ENCODE results near the gene SRRM3.

- TF ChIP-seq CTCF (IDR thresholded peaks at IDR 0.05; ENCODE audit: low read depth, low read length), result no peak
- no peak for TF ChIP-seq MAX (IDR thresholded peaks at IDR 0.05; ENCODE audit: low read depth, low read length)
These were observed 12.4 kb upstream of the SRRM3 start for GRCh38 chr7:76189276-76189675.

Measured in NB4 (cell line).